HG03520 (cell line): Measurements from ENCODE around the gene OR4D11.
A peak's percentile ranks its signal among the peaks of the same experiment; 100 is the strongest.
"Not testable (repeated sequence)": the region's sequence is repeated elsewhere in the genome, so short reads cannot be mapped to it uniquely, and the experiment has no call there.

Source experiments
- ATAC-seq: cut with Tn5 transposase; IDR thresholded peaks from one replicate; pipeline ENCODE4 v1.9.1; 2021; ENCODE audit warnings: mild to moderate bottlenecking, moderate library complexity; ENCODE audit not compliant: unreplicated experiment

The OR4D11 gene

DNA sequence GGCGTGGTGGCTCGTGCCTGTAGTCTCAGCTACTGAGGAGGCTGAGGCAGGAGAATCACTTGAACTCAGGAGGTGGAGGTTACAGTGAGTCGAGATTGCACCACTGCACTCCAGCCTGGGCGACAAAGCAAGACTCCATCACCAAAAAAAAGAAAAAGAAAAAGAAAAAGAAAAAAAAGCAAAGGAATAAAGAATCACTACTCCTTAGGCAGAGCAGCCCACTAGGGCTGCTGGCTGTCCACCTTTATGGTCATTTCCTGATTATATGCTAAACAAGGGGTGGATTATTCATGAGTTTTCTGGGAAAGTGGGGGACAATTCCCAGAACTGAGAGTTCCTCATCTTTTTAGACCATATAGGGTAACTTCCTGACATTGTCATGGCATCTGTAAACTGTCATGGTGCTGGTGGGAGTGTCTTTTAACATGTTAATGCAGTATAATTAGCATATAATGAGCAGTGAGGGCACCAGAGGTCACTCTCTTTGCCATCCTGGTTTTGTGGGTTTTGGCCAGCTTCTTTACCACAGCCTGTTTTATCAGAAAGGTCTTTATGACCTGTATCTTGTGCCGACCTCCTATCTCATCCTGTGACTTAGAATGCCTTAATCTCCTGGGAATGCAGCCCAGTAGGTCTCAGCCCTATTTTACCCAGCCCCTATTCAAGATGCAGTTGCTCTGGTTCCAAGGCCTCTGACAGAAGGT is 44.4 kb downstream of the OR4D11 start:
- ATAC-seq: not testable (repeated sequence)

- no peak for ATAC-seq
Measured at GRCh38 chr11:59548309-59548656, 44.9 kb downstream of the OR4D11 start.

DNA sequence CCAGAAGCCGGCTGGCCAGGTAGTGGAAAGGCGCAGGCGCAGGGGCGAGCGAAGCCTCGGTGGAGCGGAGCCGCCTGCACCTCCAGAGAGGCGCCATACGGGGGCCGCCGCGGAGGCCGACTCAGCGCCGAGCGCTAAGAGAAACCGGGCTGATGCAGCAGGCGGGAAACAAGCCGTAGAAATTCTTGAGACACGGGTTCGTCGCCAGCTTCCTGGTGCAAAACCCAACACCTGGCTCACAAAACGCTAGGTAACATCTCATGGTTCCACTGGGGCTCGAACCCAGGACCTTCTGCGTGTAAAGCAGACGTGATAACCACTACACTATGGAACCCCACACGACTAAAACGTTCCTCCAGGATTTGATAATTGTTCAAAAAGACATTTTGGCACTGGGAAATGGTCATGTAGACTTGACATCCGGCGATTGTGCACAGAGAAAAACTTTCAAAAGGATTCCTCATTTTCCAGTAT is 47.0 kb downstream of the OR4D11 start:
- ATAC-seq: peak; percentile 83

DNA sequence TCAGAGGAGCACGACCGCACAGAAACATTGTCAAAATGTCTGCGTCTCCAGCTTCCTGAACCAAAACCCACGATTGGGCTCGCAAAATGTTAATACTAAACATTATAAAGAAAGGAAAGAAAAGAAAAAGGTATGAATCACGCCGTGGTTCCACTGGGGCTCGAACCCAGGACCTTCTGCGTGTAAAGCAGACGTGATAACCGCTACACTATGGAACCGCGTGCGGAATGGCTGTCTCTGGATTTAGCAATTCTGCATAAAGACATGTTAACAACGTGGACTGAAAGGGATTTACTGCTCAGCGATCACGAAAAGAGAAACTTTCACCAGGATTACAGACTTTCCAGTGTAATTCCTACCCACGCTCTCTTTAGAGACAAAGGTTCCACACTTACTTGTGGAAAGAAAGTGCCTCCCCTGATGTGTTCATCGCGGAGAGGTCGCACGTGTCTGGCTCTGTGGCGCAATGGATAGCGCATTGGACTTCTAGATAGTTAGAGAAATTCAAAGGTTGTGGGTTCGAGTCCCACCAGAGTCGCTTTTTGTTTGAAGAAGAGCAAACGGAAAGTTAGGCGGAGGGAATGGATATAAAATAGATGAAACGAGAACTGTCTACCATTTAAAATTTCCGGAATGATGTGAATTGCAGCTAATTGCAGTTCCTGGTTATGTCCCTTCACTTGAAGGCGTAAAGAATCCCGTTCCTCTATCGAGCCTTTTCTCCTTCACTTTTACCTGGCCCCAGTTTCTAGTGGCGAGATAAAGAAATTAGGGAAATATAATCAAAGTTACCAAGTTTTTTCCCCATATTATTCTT is 47.7 kb downstream of the OR4D11 start:
- ATAC-seq: peak; percentile 29

GRCh38 chr11:59551659-59552521 is 48.5 kb downstream of the OR4D11 start:
- no peak for ATAC-seq

- ATAC-seq: no peak
Measured at GRCh38 chr11:59552844-59553243, 49.5 kb downstream of the OR4D11 start.

DNA sequence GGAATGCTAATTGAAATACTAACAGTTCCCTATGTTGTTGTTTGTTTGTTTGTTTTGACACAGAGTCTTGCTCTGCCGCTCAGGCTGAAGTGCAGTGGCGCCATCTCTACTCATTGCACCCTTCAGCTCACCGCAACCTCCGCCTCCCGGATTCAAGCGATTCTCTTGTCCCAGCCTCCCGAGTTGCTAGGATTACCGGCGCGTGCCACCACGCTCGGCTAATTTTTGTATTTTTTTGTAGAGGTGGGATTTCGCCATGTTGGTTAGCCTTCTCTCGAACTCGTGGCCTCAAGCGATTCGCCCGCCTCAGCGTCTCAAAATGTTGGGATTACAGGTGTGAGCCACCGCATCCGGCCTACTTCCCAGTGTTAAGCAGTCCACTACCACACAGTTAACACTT is 49.9 kb downstream of the OR4D11 start:
- no peak for ATAC-seq
